KG1 (cell line): ENCODE data around the gene PIRT.
"Not testable (repeated sequence)": the region's sequence is repeated elsewhere in the genome, so short reads cannot be mapped to it uniquely, and the experiment has no call there.

ENCODE experiments used
- DNase-seq: peaks from one replicate; lab custom pipeline; 2025; lab: John Stamatoyannopoulos, UW

PIRT gene

DNA sequence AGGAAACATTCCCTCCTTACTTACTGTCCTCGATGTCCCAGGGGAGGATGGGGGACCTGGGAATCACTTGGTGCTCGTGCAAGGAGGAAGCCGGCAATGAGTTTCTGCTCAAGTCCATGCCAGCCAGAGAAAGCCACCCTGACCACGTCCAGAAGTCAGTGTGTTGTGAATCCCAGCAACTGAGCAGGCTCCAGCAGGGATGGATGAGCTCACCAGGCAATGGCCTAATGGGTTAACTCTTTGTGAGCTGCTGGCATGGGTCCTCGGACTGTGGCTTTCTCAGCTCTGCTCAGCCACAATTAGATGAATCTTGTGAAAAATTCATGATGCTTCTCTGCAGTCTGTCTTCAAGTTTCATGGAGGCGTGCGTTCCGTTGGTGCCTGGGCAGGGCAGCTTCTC is at the start of gene PIRT:
TSS of gene PIRT (minus strand) at position 167 of the 400 bp plus-strand sequence. CDS start 12,442 bp downstream, outside the sequence.
- DNase-seq, result no peak

DNA sequence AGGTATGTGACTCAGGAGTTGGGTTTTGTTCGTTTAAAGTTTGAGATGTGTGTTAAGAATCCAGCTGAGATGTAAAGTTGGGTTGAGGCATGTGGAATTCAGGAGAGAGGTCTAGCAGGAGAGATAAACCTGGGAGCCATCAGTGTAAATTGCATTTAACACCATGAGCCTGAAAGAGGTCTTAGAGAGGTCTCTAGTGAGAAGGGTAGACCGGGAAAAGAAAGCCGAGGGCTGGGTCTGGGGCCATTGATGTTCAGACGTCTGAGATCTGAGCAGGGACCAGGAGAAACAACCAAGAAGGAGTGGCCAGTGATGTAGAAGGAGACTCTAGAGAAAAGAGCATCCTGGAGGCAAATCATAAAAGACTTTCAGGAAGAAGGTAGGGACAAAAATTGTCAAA is 44.1 kb upstream of the PIRT start:
- no peak for DNase-seq

DNA sequence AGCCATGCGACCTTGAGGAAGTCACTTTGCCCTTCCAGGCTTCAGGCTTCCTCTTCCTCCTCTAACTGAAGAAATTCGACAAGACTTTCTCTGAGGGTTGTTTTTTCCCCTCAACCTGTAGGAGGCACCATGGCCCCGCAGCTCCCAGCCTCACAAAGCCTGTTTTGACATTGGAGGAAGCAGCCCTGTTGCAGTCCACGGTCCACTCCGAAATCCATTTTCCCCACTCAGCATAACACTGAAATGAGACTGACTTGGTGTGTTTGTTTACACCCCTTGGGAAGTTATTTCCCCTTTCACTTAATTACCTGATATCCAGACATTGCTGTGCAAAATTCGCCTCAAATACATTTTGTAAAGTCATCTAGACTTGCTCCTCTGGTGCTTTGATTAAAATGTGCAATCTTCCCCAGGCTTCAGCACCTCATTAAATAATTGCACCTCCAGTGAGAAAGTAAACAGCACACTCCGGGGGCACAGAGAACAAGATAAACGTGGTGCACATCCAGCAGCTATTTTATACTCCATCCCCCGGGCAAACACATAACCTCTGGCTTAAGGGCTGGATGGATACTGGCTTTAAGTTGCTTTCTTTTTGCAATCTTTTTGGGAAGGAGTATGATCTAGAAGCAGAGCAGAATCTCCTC is 41.4 kb upstream of the PIRT start:
- DNase-seq, result no peak

DNA sequence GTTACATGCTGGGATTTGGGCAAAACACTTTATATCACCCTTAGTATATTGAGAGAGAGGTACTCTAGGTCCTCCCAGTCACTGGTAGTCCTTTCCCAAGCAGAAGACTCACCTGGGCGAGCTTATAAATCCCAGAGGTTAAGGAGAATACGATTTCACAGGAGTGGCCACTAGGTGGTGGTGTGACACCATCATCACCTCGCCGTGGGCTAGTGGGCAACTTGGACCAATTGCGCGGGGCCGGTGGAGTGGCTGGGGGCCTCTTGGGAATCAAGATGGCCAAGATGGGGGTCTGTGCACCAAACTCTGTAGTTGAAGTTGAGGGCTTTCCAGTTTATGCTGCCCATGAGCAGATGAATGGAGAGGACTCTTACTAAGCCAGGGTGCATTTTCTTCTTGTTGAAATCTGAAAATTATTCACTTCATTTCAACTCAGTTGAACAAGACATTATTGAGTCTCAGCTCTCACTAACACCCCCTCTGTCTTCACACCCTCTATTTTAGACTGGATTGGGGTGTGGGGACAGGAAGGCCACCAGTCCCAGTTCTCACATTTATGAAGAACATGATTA is 38.2 kb upstream of the PIRT start:
- DNase-seq, result no peak

DNA sequence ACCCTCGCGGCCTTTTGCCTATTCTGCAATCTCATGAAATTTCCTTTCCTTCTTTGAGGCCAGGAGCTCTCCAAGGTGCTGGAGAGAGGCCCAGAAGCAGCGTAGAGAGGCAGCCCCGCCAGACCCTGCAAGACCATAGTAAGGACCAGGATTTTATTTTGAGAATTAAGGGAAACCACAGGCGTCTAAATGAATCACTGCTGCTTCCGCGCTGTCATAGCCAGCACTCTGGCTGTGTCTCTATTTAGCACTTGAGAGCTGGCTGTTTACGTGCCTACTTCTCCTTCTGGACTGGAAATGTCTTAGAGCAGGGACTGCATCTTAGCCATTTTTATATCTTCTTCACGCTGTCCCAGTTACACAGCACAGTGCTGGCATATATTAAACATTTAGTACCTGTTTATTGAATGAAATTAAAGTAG is 37.6 kb upstream of the PIRT start:
- no peak for DNase-seq

DNA sequence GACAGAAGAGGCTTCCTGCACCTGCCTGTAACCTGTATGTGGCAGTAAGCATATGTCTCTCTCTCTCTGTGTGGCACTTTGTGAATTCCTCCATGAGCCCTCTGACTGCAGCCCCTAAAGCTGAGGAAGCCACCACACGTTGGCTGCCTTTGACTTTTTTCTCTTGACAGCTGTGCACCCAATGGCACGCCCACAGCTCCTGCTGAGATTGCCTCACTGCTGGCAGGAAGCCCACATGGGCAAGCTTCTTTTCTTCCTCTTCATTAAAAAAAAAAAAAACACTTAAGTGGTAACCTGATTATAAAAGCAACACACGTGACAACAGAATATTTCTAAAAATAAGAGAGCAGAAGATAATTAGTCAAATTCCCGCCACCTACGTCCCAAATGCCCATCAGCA is 34.0 kb upstream of the PIRT start:
- DNase-seq, result no peak

DNA sequence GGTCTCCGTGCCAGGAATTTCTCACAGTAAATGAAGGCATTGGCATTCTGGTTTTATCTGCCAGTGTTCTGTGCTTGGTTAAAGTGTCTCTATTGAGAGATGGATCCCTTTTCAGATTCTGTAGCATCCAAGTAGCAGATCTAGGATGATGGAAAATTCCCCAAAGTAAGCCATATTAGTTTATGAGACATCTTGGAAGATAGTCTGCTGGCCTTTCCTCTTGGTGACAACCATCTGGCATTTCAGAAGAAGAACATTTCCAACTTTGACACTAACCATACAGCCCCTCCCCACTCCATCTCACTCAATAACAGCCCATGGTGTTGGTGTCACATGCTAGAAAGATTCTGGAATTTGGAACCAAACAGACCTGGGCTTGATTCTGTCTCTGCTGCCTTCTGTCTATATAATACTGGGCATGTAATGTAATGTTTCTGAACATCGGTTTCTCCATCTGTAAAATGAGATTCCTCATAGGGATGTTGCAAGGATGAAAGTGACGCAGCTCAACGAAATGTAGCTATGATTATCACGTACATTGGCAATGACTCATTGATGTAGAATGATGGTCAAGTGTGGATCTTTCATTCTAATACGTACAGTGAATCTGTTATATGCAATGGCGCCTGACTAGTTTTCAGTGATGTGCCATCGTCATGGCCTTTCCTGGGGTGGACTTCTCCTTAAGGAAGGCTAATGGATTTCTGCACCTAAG is 32.6 kb upstream of the PIRT start:
- no peak for DNase-seq

DNA sequence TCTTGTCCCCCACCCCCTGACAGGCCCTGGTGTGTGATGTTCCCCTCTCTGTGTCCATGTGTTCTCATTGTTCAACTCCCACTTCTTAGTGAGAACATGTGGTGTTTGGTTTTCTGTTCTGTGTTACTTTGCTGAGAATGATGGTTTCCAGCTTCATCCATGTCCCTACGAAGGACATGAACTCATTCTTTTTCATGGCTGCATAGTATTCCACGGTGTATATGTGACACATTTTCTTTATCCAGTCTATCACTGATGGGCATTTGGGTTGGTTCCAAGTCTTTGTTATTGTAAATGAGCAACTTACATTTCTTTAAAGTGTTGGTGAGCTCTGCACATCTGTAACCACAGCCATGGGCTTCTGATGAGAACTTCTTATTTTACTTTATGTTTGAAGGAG is 30.9 kb upstream of the PIRT start:
- DNase-seq, result not testable (repeated sequence)

DNA sequence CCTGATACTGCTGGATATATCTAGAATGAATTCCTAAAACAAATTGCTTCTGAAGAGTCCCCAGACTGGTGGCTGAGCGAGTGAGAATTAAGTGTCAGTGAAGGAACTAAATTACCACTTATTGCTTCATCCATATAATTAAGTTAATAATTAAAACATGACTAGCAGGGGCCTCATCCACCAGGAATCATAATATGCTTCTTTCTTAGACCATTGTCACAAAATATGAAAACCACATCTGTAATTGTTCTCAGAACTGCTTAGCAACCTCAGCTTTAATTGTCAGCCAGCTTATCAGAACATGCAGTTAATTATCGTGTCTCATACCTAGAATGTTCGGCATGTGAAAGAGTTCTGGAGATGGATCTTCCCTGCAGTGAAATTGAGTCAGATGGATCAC is 21.2 kb upstream of the PIRT start:
- DNase-seq, result no peak

DNA sequence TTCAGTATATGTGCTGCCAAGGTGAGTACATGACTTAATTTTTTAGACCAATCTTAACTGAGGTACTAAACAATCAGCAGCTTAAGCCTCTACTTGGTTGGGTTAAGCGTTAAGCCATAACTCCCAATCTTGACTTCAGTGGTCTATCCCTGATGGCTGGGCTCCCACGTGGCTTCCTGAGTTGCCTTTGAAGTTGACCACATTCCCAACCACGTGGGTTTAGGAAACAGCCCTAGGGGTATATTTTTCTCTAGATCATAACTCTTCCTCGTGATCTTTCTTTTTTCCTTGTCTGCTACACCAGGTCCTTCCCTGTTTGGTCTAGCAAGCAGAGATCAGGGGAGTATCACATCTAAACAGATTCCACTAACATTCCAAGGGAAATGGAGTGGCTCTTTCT is 20.1 kb upstream of the PIRT start:
- no peak for DNase-seq

DNA sequence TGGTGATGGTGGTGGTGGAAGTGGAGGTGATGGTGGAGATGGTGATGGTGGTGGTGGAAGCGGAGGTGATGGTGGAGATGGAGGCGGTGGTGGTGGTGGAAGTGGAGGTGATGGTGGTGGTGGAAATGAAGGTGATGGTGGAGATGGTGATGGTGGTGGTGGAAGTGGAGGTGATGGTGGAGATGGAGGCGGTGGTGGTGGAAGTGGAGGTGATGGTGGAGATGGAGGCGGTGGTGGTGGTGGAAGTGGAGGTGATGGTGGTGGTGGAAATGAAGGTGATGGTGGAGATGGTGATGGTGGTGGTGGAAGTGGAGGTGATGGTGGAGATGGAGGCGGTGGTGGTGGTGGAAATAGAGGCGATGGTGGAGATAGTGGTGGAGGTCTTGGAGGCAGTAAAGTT is 8.7 kb upstream of the PIRT start:
- DNase-seq, result not testable (repeated sequence)

DNA sequence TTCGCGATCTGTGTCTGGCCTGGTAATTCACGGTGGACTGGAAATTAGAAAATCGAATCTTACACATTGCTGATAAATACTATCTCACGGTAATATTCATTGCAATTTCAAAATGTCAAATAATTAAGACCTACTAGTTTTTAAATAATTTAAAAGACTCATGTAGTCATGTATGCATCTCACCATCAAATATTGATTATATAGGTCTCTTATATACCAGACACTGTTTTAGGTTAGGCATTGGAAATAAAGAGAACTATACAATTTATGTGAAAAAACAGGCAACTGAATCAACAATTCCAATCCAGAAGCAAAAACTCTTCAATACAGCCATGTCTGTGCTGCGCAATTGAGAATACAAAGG is 7.5 kb upstream of the PIRT start:
- DNase-seq, result no peak

DNA sequence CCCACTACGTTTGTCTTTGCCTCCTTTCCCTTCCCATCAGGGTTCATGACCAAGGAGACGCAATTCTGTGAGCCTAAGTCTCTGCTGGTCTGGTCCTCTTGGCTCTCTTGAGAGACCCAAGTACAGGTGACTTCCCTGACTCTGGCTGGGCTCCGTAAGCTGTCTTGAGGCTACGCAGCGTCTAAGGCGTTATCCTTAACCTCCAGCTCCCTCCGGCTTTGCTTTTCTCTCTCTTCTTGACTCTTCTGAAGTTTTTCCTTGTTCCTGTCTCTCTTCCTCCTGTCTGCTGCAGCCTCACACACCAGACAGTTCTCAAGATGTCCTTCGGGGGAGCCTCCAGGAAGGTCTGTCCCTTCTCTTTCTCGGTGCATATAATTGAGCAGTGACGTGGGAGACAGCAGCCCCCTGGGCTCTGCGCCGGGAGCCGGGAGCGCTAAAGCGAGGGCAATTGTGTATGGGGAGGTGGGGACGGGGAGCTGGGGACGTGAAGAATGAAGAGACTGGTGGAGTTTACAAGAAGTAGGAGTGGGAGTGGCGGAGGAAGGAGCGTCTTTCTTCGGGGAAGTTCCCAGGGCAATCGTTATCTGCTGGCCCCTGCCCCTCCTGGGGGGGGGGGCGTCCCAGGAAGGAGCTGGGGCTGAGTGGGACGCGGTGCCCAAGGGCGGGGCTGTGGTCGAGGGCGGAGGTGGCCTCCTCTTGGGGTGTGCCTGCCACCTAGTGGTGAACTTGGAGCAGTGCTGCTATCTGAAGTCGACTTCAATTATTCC is 6.9 kb upstream of the PIRT start:
- DNase-seq, result no peak

DNA sequence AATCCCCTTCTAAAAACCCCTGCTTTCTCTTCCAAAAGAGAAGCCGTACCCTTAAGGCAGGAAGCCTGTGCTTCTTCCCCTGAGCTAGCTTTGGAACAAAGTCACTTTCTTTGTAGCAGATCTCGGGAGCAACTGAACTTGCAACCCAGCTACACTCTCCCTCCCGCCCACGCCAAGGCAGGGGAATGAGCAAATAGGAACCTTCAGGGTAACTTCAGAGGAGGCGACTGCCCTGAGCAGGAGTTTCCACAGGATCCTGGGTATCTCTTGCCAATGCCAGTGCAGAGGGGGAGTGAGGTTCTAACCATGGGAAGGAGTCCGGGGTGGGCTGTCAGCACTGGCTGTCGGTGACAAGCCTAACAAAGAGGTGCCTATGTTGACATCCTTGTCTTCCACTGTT is 5.9 kb upstream of the PIRT start:
- DNase-seq, result no peak

DNA sequence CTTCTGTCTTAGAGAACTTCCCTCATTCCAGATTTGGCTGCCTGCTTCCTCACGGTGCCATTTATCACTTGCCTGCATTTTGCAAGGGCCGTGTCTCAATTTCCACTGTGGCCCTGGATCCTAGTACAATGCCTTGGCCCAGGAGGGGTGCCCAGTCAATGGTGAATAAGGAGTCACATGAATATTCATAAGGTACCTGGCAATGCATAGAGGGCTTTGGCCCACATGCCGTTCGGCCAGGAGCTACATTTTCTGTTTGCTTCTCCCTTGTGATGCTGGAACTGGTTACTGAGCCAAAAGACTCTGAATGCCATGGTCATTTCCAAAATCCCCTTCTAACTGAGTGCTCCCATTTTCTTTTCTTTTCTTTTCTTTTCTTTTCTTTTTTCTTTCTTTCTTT is 4.8 kb upstream of the PIRT start:
- no peak for DNase-seq

DNA sequence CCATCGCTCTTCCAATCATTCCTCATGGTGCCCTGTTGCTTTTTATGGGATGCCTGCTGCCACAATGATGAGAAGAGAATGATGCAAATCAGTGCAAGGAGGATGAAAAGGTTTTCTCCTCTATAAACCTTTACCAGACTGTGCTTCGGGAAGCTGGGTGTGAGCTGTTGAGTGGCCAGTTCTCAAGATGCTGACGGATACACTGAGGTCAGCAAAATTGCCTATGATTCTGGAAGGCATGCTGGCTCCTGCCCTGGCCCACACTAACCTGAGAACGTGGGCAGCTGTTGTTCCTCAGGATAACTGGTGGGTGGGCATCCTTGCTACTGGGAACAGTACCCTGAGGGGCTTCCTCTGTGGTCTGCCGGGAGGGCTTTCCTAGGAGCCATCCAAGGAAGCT is 795 bp upstream of the PIRT start:
- no peak for DNase-seq

DNA sequence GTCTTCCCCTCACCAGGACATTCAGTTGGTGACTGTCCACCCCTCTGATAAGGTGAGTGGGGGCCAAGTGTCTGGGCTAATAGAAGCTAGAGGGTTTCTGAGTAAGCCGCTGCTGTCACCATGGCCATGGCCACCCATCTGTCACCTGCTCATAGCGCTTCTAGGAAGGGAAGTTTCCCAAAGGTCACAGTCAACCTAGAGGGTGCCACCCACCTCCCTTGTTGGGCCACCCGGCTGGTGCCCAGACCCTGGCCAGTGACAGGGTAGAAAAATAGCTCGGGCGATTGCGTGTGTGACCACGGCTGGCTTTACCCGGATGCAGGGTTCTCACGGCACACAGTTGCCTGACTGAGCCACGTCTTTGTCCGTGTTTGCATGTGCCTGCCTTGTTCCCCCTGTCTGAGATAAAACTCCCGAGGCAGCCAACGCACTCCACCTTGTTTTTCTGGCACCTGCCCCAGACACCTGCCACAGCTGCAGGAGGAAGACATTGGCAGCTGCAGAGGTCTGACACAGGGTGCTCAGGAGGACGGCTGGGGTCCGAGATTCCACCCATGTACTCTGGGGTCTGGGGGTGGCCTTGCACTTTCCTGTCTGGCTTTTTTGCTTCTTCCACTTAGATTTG is 809 bp downstream of the PIRT start:
- DNase-seq, result no peak

DNA sequence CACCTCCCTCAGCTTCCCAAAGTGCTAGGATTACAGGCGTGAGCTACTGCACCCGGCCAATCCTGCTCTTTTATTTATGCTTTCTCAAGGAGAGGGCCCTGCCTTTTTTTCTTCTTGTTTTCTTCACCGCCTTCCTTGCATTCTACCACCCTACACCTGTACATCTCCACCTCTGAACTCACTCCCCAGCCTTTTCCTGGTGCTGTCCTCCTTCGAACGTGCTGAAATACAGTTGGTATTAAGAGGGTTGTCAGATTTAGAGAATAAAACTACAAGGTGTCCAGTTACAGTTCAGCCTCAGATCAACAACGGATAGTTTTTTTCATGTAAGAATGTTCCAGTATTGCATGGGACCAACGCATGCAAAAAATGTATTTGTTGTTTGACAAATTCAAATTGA is 1.7 kb downstream of the PIRT start:
- no peak for DNase-seq

DNA sequence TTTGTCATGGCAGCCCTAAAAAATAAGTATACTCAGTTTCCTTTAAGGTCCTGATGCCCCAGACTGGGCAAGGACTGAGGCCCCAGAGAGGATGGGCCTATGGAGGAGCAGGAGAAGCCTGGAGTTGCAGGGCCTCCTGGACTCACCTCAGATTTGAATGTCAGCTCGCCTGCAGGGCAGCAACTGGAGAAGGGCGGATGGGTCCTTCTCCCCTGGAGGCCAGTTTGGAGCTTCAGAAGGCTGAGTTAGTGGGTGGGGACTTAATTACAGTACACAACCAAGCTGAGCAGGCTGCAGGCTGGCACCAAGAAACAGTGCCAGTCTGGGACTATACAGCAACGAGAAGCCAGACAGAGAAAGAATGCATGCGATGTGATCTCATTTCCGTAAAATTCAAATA is 6.2 kb downstream of the PIRT start:
- no peak for DNase-seq

DNA sequence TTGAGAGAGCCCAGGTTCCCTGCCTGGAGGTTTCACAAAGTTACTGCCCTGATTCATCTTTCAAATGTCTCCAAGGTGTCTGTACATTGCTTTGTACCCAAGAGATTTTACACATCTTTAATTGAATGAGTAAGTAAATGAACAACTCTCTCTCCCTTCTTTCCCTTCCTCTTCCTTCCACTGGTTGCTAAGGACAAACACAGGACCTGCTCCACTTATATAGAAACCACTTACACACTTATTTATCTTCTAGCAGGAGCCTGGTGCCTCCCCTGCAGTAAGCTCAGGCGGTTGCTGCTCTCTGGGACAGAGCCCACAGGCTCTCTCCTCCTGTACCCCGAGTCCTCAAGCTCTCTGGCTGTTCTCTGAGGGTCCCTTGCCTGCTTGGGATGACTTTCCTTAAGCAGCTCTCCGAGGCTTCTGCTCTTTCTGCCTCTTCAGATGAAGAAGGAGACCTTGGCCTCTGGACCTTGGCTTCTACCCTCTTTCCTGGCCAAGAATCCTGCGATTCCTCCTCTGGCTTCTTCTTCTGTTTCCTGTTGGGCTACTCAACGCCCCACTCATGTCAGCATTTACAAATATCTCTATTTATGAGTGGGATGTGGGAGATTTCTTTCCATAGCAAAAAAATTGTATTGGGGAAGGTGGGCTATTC is 9.9 kb downstream of the PIRT start:
- no peak for DNase-seq

DNA sequence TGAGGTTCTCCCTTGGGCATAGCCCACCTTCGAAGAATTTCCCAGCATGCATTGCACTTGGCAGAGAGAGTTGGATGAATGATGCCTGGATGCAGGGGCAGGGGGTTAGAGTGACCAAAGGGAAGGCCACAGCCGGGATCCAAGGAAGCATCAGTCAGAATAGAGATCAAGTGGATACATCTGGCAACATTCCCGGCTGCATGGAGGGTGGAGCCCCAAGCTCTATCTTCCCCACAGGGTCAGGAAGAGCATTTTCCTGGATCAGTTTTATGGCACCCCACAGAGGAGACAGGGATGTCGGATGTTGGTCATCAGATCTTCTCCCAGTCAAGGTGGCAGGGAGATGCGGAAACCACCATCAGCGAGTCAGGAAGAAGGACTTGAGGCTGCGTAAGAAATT is 13.0 kb downstream of the PIRT start:
- no peak for DNase-seq

DNA sequence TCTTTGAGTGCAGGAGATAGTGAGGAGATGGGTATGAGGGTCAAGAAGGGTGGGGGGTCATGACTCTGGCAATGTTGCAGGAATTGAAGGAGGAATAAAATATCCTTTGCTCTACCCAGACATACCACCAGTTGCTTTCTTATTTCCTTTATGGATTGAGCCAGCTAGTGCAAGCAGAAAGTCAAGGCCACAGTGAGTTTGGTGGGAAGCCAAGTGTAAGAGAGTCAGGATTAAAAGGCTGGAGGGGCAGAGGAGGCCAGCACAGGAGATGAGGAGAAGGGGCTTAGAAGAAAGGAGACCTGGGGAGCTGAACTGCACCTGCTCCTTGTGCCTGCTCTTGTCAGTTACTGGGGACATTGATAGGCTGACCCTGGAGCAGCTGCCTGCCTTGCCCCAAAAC is 16.1 kb downstream of the PIRT start:
- DNase-seq, result no peak
